SU-DHL-6 (cell line): Measurements from ENCODE around the gene AIFM2.

Source experiments
- H2AFZ ChIP-seq: fragments of 200-600 bp; sonication (generic); 2 replicates; pipeline ENCODE4 v1.6.1; 2014; ENCODE audit warnings: low read depth, mild to moderate bottlenecking, moderate library complexity, mixed read lengths, antibody characterized with exemption, low read length; ENCODE audit not compliant: severe bottlenecking
- H3F3A ChIP-seq: fragments of 200-600 bp; shearing (Covaris generic); 2 replicates; pipeline ENCODE4 v1.6.0; 2016; ENCODE audit warnings: antibody characterized with exemption, mild to moderate bottlenecking; ENCODE audit not compliant: insufficient read depth
- H3K27ac ChIP-seq: fragments of 200-600 bp; sonication (generic); 2 replicates; pipeline ENCODE4 v1.5.1; 2016; ENCODE audit warnings: low read depth, mild to moderate bottlenecking, low read length, moderate library complexity, mixed read lengths
- H3K27me3 ChIP-seq: fragments of 200-600 bp; sonication (generic), shearing (Covaris generic); 2 replicates; pipeline ENCODE4 v1.6.0; 2014; ENCODE audit warnings: mild to moderate bottlenecking, low read length
- H3K36me3 ChIP-seq: fragments of 200-600 bp; sonication (generic); 2 replicates; pipeline ENCODE4 v1.6.1; 2014; ENCODE audit warnings: mild to moderate bottlenecking, low read length, mixed read lengths
- H3K4me2 ChIP-seq: fragments of 300-600, 200-600 bp; shearing (Covaris generic), sonication (generic); 2 replicates; pipeline ENCODE4 v1.6.0; 2014; ENCODE audit warnings: low read length, low read depth, mild to moderate bottlenecking; ENCODE audit not compliant: poor library complexity, severe bottlenecking
- H3K4me3 ChIP-seq: fragments of 200-600 bp; sonication (generic); 2 replicates; pipeline ENCODE4 v1.5.1; 2014; ENCODE audit warnings: antibody characterized with exemption, low read length, mild to moderate bottlenecking, mixed read lengths; ENCODE audit not compliant: insufficient read depth, poor library complexity, severe bottlenecking
- H3K79me2 ChIP-seq: fragments of 200-600 bp; sonication (generic); 2 replicates; pipeline ENCODE4 v1.6.1; 2014; ENCODE audit warnings: mild to moderate bottlenecking, low read length, moderate library complexity; ENCODE audit not compliant: insufficient read depth
- H3K9ac ChIP-seq: fragments of 200-600 bp; sonication (generic); 2 replicates; pipeline ENCODE4 v1.7.0; 2014; ENCODE audit warnings: mild to moderate bottlenecking, low read length
- H3K9me2 ChIP-seq: fragments of 200-600 bp; sonication (generic); replicated peaks from 2 replicates; pipeline ENCODE4 v1.6.1; 2014; ENCODE audit warnings: low read length; ENCODE audit not compliant: insufficient read depth
- H3K9me3 ChIP-seq: fragments of 200-600 bp; sonication (generic); 2 replicates; pipeline ENCODE4 v1.6.1; 2014; ENCODE audit warnings: low read length, mixed read lengths; ENCODE audit not compliant: insufficient read depth
- H4K20me1 ChIP-seq: fragments of 200-600 bp; sonication (generic); 2 replicates; pipeline ENCODE4 v1.6.1; 2014; ENCODE audit warnings: low read depth, mild to moderate bottlenecking, antibody characterized with exemption, low read length, moderate library complexity, mixed read lengths
- CTCF ChIP-seq: fragments of 200-600 bp; sonication (generic); IDR thresholded peaks from one replicate; pipeline ENCODE4 v1.5.1; 2017; ENCODE audit warnings: antibody characterized with exemption, mild to moderate bottlenecking, low read length, moderate library complexity; ENCODE audit not compliant: insufficient read depth, poor library complexity, severe bottlenecking
- EZH2phosphoT487 ChIP-seq: fragments of 200-600 bp; sonication (generic), shearing (Covaris generic); conservative IDR thresholded peaks from 2 replicates; pipeline ENCODE4 v1.6.1; 2018; ENCODE audit warnings: mild to moderate bottlenecking, antibody characterized with exemption, low read length, moderate library complexity, mixed read lengths

Gene AIFM2

GRCh38 chr10:70121281-70121949 is 11.2 kb downstream of the AIFM2 start:
- Histone ChIP-seq H3K27me3 (no peaks in the 10 kb centered on the region), H2AFZ (no peak overlapping the region), H4K20me1 (no peaks in the 10 kb centered on the region), H3K9ac (no peak overlapping the region), H3K9me2 (no peaks in the 10 kb centered on the region), H3K36me3 (no peaks in the 10 kb centered on the region), H3F3A (no peaks in the 10 kb centered on the region), H3K4me3 (no peak overlapping the region), H3K27ac (no peak overlapping the region), H3K9me3 (no peaks in the 10 kb centered on the region), H3K79me2 (no peaks in the 10 kb centered on the region), H3K4me2 (no peak overlapping the region)
- TF ChIP-seq CTCF (no peak), EZH2phosphoT487 (no peak)

GRCh38 chr10:70120417-70120816 is 12.2 kb downstream of the AIFM2 start:
- no peaks in the 10 kb centered on the region for H3F3A ChIP-seq
- TF ChIP-seq EZH2phosphoT487 (no peak), CTCF (no peak)

GRCh38 chr10:70119623-70120022 is 13.0 kb downstream of the AIFM2 start:
- Histone ChIP-seq H3K27me3 (no peaks in the 10 kb centered on the region), H2AFZ (no peak overlapping the region), H3K4me2 (no peak overlapping the region), H3K9me3 (no peaks in the 10 kb centered on the region), H3K9ac (no peak overlapping the region), H3K36me3 (no peaks in the 10 kb centered on the region), H3K4me3 (no peak overlapping the region), H4K20me1 (no peaks in the 10 kb centered on the region), H3F3A (no peaks in the 10 kb centered on the region), H3K27ac (no peak overlapping the region), H3K79me2 (no peaks in the 10 kb centered on the region), H3K9me2 (no peaks in the 10 kb centered on the region)
- TF ChIP-seq CTCF = no peak

More at GRCh38 chr10:70120417-70120816, 12.2 kb downstream of the AIFM2 start:
- H3K9me2 ChIP-seq = no peaks in the 10 kb centered on the region
- H3K27ac ChIP-seq = no peak overlapping the region
- H3K4me2 ChIP-seq = no peak overlapping the region
- no peak overlapping the region for H3K9ac ChIP-seq
- no peaks in the 10 kb centered on the region for H3K36me3 ChIP-seq
- no peaks in the 10 kb centered on the region for H4K20me1 ChIP-seq
- H3K4me3 ChIP-seq = no peak overlapping the region
- H3K9me3 ChIP-seq = no peaks in the 10 kb centered on the region
- no peaks in the 10 kb centered on the region for H3K79me2 ChIP-seq
- H2AFZ ChIP-seq = no peak overlapping the region
- no peaks in the 10 kb centered on the region for H3K27me3 ChIP-seq
